Bone marrow (tissue), 2 donors: ENCODE data around the gene INAFM1.
A peak's percentile ranks its signal among the peaks of the same experiment; 100 is the strongest.

Source experiments
- DNase-seq, 2 donors: peaks; one replicate each; lab custom pipeline; 2025; lab: John Stamatoyannopoulos, UW

The INAFM1 gene

GRCh38 chr19:47274071-47274890 is at the start of gene INAFM1:
INAFM1 (plus strand) TSS chr19:47274885; CDS start chr19:47274920, 35 bp downstream.
- peak; percentile 88 to 99 for DNase-seq

- peak; percentile 58 to 81 for DNase-seq
These were observed 48.8 kb upstream of the INAFM1 start for GRCh38 chr19:47225746-47226425.

GRCh38 chr19:47226426-47227351 is 48.0 kb upstream of the INAFM1 start:
- peak in 1 of 2 donors; percentile 81 for DNase-seq

- peak in 1 of 2 donors; percentile 97 for DNase-seq
These were observed 47.1 kb upstream of the INAFM1 start for GRCh38 chr19:47227352-47228167.

GRCh38 chr19:47228168-47228936 is 46.3 kb upstream of the INAFM1 start:
- peak in 1 of 2 donors; percentile 62 for DNase-seq

- no peak for DNase-seq
These were observed 45.6 kb upstream of the INAFM1 start for GRCh38 chr19:47228937-47229675.

- DNase-seq, result no peak
These were observed 45.0 kb upstream of the INAFM1 start for GRCh38 chr19:47229676-47230053.

GRCh38 chr19:47230054-47230920 is 44.4 kb upstream of the INAFM1 start:
- DNase-seq, result peak in 1 of 2 donors; percentile 57

GRCh38 chr19:47230921-47231214 is 43.8 kb upstream of the INAFM1 start, which contains the start of gene BBC3:
BBC3 (minus strand) TSS chr19:47231199; CDS start chr19:47228431, 2,768 bp downstream.
- DNase-seq, result no peak

GRCh38 chr19:47231215-47232054 is 43.2 kb upstream of the INAFM1 start:
- peak; percentile 39 to 67 for DNase-seq

- no peak for DNase-seq
These were observed 42.1 kb upstream of the INAFM1 start for GRCh38 chr19:47232422-47233211.

- DNase-seq, result no peak
These were observed 38.5 kb upstream of the INAFM1 start for GRCh38 chr19:47236072-47236675.

GRCh38 chr19:47239152-47239551 is 35.5 kb upstream of the INAFM1 start:
- DNase-seq, result no peak

- DNase-seq, result no peak
These were observed 34.9 kb upstream of the INAFM1 start for GRCh38 chr19:47239610-47240296.

GRCh38 chr19:47240556-47240955 is 34.1 kb upstream of the INAFM1 start:
- DNase-seq, result no peak
